C4-2B (cell line): ENCODE results near the gene ZNF584.

Experiments used
- H3K27ac ChIP-seq: fragments of 450-650 bp; 2 replicates; pipeline ENCODE4 v1.5.1; 2017
- ZFX ChIP-seq: fragments of 450-650 bp; IDR thresholded peaks from 2 replicates; pipeline ENCODE4 v1.6.1; 2017
- TF ChIP-seq, protein P1 (sequence below): fragments of 450-650 bp; conservative IDR thresholded peaks from 2 replicates; pipeline ENCODE4 v1.5.1; 2017; ENCODE audit warnings: mild to moderate bottlenecking

ZNF584 gene

GRCh38 chr19:58408152-58409009 lies at the start of gene ZNF584:
ZNF584 (plus strand) TSS chr19:58408649; CDS start chr19:58409148, 499 bp downstream.
- peak within 1 kb of the TSS; percentile 88 for H3K27ac ChIP-seq

DNA sequence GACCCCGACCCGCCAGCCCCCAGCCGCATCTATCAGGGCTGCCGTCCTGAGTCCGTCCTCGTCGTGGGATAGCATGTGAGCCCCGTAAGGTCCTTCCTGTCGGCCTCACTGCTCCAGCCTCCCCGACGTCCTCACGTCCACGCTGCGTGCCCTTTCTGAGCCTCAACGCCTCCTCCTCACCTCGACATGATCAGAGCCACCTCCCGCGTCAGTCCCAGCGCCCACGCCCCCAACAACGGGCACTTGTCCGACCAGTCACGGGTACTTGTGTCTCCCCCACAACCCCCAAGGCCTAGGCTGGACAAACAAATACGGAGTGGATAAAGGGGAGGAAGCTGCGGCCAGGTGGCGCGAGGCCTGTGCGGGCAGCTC lies 46.6 kb upstream of the ZNF584 start:
- no peak for TF ChIP-seq ZFX
- TF ChIP-seq, protein P1, sequence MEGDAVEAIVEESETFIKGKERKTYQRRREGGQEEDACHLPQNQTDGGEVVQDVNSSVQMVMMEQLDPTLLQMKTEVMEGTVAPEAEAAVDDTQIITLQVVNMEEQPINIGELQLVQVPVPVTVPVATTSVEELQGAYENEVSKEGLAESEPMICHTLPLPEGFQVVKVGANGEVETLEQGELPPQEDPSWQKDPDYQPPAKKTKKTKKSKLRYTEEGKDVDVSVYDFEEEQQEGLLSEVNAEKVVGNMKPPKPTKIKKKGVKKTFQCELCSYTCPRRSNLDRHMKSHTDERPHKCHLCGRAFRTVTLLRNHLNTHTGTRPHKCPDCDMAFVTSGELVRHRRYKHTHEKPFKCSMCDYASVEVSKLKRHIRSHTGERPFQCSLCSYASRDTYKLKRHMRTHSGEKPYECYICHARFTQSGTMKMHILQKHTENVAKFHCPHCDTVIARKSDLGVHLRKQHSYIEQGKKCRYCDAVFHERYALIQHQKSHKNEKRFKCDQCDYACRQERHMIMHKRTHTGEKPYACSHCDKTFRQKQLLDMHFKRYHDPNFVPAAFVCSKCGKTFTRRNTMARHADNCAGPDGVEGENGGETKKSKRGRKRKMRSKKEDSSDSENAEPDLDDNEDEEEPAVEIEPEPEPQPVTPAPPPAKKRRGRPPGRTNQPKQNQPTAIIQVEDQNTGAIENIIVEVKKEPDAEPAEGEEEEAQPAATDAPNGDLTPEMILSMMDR = no peak
- H3K27ac ChIP-seq = peak overlapping the region; percentile 88

More at GRCh38 chr19:58408152-58409009, at the start of gene ZNF584:
- TF ChIP-seq, protein P1 = no peak; the same call in 1 of the 2 replicates
- TF ChIP-seq ZFX = no peak

GRCh38 chr19:58362272-58362994 lies 46.0 kb upstream of the ZNF584 start, which contains the start of gene ZNF497:
ZNF497 (minus strand) TSS chr19:58362751; CDS start chr19:58357635, 5,116 bp downstream.
- TF ChIP-seq ZFX = peak; percentile 93
- TF ChIP-seq, protein P1 = no peak
- peak within 1 kb of the TSS; percentile 88 for H3K27ac ChIP-seq

DNA sequence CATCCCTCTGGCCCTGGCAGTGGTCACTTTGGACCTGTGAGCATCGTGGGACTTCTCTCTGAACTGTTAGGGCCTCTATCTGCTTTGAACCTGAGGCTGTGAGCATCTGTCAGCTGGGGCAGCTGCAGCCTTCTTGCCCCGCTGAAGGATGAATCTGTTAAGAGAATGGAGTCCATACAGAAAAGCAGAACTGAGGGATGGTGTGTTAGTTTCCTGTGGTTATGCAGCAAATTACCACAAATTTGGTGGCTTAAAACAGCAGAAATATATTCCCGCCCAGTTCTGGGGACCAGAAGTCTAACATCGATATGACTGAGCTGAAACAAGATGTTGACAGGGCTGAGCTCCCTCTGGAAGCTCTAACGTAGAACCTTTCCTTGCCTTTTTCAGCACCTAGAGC lies 44.3 kb upstream of the ZNF584 start:
- no peak overlapping the region for H3K27ac ChIP-seq
- TF ChIP-seq, protein P1 = no peak
- TF ChIP-seq ZFX = no peak

DNA sequence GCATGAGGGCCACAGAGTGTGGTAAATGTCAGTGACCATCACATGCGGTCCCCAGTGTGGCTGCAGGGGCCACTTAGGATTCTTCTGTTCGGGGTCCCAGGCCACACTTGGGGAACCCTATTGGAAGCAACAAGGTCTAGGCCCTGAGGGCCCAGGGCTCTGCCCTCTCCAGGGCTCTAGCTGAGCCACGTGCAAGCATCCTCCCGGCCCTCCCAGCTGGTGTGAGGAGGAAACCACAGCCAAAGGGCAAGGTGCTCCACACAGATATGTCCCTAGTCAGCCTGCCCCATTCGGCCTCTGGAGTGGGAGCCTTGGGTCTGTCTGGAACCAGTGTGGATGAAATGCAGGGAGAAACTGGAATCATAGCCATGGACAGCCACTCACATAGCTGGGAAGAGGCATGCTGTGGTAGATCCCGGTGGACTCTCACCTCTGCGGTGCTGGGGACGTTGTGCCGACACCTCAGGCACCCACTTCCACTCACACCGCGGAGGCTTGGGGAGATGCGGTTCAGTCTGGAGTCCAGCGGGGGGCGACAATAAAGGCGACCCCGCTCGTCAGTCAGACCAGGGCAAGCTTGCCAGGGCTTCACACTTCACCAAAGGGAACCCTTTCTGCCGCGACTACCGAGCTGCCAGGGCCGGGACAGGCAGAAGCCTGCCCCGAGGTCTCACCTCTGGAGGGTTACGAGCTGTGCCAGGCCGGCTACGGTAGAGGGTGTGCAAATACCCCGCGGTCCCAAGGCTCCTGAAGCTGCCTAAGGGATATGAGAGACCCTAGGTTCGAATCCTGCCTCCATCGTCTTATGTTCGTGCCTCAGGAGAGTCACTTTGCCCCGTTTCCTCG lies 41.6 kb upstream of the ZNF584 start:
- no peak overlapping the region for H3K27ac ChIP-seq
- TF ChIP-seq ZFX = no peak
- TF ChIP-seq, protein P1 = no peak

GRCh38 chr19:58367698-58368454 lies 40.6 kb upstream of the ZNF584 start:
- TF ChIP-seq ZFX = no peak
- TF ChIP-seq, protein P1 = no peak

More at GRCh38 chr19:58367698-58368454, 40.6 kb upstream of the ZNF584 start:
- H3K27ac ChIP-seq = no peak overlapping the region
